Activated T-cell treated with anti-CD3 and anti-CD28 coated beads, Interleukin-2, amount 50 U/mL, for 24 hours (primary cell): ENCODE results near the gene CLCA2.

ENCODE experiments used
- DNase-seq: peaks from one replicate; pipeline ENCODE4 v3.0.0-alpha.2; 2020
- H3K27ac Mint-ChIP-seq: 2 replicates; pipeline ENCODE4 v1.8.0; 2020; ENCODE audit warnings: mild to moderate bottlenecking, mixed read lengths
- H3K27me3 Mint-ChIP-seq: 2 replicates; pipeline ENCODE4 v1.8.0; 2020; ENCODE audit warnings: mixed read lengths
- H3K36me3 Mint-ChIP-seq: 2 replicates; pipeline ENCODE4 v1.8.0; 2020; ENCODE audit warnings: low read depth, mixed read lengths
- H3K4me1 Mint-ChIP-seq: 2 replicates; pipeline ENCODE4 v1.8.0; 2020; ENCODE audit warnings: low read depth, mixed read lengths
- H3K4me3 Mint-ChIP-seq: 2 replicates; pipeline ENCODE4 v1.8.0; 2020; ENCODE audit warnings: mild to moderate bottlenecking, moderate library complexity, mixed read lengths
- H3K9me3 Mint-ChIP-seq: 2 replicates; pipeline ENCODE4 v1.8.0; 2020; ENCODE audit warnings: mixed read lengths

Gene CLCA2

GRCh38 chr1:86448670-86449069 is 24.7 kb downstream of the CLCA2 start:
- H3K9me3 Mint-ChIP-seq = no peaks in the 10 kb centered on the region
- no peak overlapping the region for H3K4me3 Mint-ChIP-seq
- no peak for DNase-seq
- no peaks in the 10 kb centered on the region for H3K4me1 Mint-ChIP-seq
- no peaks in the 10 kb centered on the region for H3K36me3 Mint-ChIP-seq
- H3K27ac Mint-ChIP-seq = no peak overlapping the region
- no peaks in the 10 kb centered on the region for H3K27me3 Mint-ChIP-seq

- no peaks in the 10 kb centered on the region for H3K4me1 Mint-ChIP-seq
- no peaks in the 10 kb centered on the region for H3K27me3 Mint-ChIP-seq
- no peak overlapping the region for H3K4me3 Mint-ChIP-seq
- H3K27ac Mint-ChIP-seq = no peak overlapping the region
- H3K36me3 Mint-ChIP-seq = no peaks in the 10 kb centered on the region
- no peak for DNase-seq
- no peaks in the 10 kb centered on the region for H3K9me3 Mint-ChIP-seq
These were observed 25.1 kb downstream of the CLCA2 start for GRCh38 chr1:86449103-86449502.

DNA sequence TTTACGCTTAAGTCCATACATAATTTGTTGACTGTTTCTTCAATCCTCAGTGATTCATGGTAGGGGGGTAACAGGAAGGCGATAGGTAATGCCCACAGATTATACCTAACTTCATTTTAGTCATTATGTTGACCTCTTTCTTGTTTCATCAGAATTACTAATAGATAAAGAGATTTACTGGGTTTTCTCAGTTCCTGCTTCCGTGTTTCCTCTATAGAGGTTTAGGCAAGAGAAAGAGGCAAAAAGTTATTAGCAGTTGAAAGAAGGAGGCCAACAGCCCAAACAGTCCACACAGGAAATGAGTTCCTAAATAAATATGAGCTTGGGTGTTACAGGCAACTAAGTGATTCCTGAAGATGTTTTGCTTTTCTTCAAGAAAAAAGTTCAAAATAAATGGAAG is 26.9 kb downstream of the CLCA2 start:
- no peaks in the 10 kb centered on the region for H3K9me3 Mint-ChIP-seq
- no peak overlapping the region for H3K27ac Mint-ChIP-seq
- no peak for DNase-seq
- no peak overlapping the region for H3K4me3 Mint-ChIP-seq
- no peaks in the 10 kb centered on the region for H3K27me3 Mint-ChIP-seq
- no peaks in the 10 kb centered on the region for H3K36me3 Mint-ChIP-seq
- no peaks in the 10 kb centered on the region for H3K4me1 Mint-ChIP-seq

- H3K27me3 Mint-ChIP-seq = no peaks in the 10 kb centered on the region
- H3K4me1 Mint-ChIP-seq = no peaks in the 10 kb centered on the region
- no peak for DNase-seq
- no peak overlapping the region for H3K27ac Mint-ChIP-seq
- H3K9me3 Mint-ChIP-seq = no peaks in the 10 kb centered on the region
- no peaks in the 10 kb centered on the region for H3K36me3 Mint-ChIP-seq
- no peak overlapping the region for H3K4me3 Mint-ChIP-seq
These were observed 29.7 kb downstream of the CLCA2 start for GRCh38 chr1:86453664-86454063.

GRCh38 chr1:86455073-86455472 is 31.1 kb downstream of the CLCA2 start:
- no peaks in the 10 kb centered on the region for H3K27me3 Mint-ChIP-seq
- H3K36me3 Mint-ChIP-seq = no peaks in the 10 kb centered on the region
- no peaks in the 10 kb centered on the region for H3K4me1 Mint-ChIP-seq
- H3K9me3 Mint-ChIP-seq = no peaks in the 10 kb centered on the region
- H3K4me3 Mint-ChIP-seq = no peak overlapping the region
- H3K27ac Mint-ChIP-seq = no peak overlapping the region
- DNase-seq = no peak

DNA sequence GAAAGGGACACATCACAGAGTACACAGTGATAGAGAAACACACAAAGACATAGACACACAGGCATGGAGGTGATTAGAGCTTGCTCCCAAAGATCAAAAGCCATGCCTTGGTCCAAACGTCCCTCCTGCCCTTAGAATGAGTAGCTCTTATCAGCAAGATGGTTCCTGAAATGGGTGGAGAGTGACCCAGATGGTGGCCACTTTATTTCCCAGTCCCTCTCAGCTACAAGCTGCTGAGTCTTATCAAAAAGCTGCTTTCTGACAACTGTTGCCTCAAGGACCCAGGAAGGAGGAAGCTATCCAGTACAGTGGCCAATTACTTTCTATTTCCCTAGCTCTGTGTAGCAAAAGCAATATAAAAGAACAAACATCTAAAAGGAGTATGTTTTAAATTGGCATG is 37.0 kb downstream of the CLCA2 start:
- Mint-ChIP-seq H3K4me3 (no peak overlapping the region), H3K27me3 (peaks cover 3% of the 10 kb centered on the region), H3K27ac (no peak overlapping the region), H3K4me1 (peaks cover 9% of the 10 kb centered on the region), H3K9me3 (no peaks in the 10 kb centered on the region), H3K36me3 (no peaks in the 10 kb centered on the region)
- no peak for DNase-seq

DNA sequence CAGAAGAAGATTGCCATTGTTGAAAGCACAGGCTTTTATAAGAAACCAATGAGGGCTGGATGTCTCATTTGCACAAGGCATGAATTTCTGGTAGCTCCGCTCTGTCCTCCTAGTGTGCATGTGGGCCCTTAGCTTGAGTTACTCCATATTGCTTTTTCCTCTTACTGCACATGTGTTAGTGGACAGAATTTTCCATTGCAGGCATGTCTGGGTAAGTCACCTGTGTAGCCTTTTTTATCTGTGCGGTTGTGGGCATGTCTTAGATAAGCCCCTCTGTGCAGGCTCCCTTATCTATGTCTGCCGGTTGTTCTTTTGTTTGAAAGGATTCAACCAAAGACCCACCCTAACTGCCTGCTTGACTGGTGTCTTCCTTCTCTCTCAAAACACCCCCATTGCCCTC is 37.5 kb downstream of the CLCA2 start:
- H3K36me3 Mint-ChIP-seq = no peaks in the 10 kb centered on the region
- H3K27me3 Mint-ChIP-seq = peaks cover 3% of the 10 kb centered on the region
- no peaks in the 10 kb centered on the region for H3K9me3 Mint-ChIP-seq
- no peak overlapping the region for H3K27ac Mint-ChIP-seq
- no peak overlapping the region for H3K4me3 Mint-ChIP-seq
- no peak for DNase-seq
- H3K4me1 Mint-ChIP-seq = peaks cover 9% of the 10 kb centered on the region

DNA sequence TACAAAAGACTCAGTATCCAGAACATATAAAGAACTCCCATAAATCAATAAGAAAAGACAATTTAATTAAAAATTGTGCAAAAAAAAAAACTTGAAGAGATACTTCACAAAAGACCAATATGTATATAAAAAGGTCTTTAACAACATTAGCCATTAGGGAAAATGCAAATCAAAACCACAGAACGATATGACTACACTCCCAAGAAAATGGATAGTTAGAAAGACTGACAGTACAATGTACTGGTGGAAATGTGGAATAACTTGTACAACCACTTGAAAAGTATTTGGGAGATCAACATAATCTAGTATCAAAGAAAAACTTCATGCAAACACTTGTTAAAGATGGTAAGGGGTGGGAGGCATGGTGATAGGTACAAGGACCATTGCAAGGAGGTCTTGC is 40.8 kb downstream of the CLCA2 start:
- DNase-seq = no peak
- Mint-ChIP-seq H3K27ac (no peak overlapping the region), H3K9me3 (no peaks in the 10 kb centered on the region), H3K27me3 (peaks cover 9% of the 10 kb centered on the region), H3K4me3 (no peak overlapping the region), H3K36me3 (no peaks in the 10 kb centered on the region), H3K4me1 (peaks cover 9% of the 10 kb centered on the region)

- DNase-seq = no peak
- H3K9me3 Mint-ChIP-seq = no peaks in the 10 kb centered on the region
- H3K4me1 Mint-ChIP-seq = peaks cover 9% of the 10 kb centered on the region
- peaks cover 17% of the 10 kb centered on the region for H3K27me3 Mint-ChIP-seq
- H3K4me3 Mint-ChIP-seq = no peak overlapping the region
- no peaks in the 10 kb centered on the region for H3K36me3 Mint-ChIP-seq
- H3K27ac Mint-ChIP-seq = no peak overlapping the region
These were observed 42.3 kb downstream of the CLCA2 start for GRCh38 chr1:86466109-86466844.

- no peak overlapping the region for H3K27ac Mint-ChIP-seq
- H3K27me3 Mint-ChIP-seq = peaks cover 18% of the 10 kb centered on the region
- no peaks in the 10 kb centered on the region for H3K36me3 Mint-ChIP-seq
- no peaks in the 10 kb centered on the region for H3K9me3 Mint-ChIP-seq
- DNase-seq = no peak
- H3K4me1 Mint-ChIP-seq = peaks cover 9% of the 10 kb centered on the region
- no peak overlapping the region for H3K4me3 Mint-ChIP-seq
These were observed 43.0 kb downstream of the CLCA2 start for GRCh38 chr1:86466986-86467385.

DNA sequence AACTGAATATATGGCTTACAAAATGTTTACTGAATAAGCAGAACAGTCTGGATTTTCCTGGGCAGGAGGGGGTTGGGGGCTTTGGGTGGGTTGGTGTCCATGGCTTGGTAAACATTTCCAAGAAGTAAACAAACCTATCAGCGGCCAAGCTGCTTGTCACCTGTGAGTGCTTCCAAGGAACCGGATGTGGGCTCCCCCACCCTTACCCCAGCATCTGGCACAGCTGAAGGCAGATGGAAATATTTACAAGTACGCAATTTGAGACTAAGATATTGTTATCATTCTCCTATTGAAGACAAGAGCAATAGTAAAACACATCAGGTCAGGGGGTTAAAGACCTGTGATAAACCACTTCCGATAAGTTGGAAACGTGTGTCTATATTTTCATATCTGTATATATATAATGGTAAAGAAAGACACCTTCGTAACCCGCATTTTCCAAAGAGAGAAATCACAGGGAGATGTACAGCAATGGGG is 44.6 kb downstream of the CLCA2 start, which contains the start of gene CLCA1:
CLCA1 (plus strand) TSS at position 427 of the 477 bp plus-strand sequence; CDS start at position 472, 45 bp downstream.
- Mint-ChIP-seq H3K27ac (no peak within 1 kb of the TSS), H3K4me1 (peaks cover 9% of the 10 kb centered on the region), H3K36me3 (no peaks in the 10 kb centered on the region), H3K9me3 (no peaks in the 10 kb centered on the region), H3K27me3 (peaks cover 22% of the 10 kb centered on the region), H3K4me3 (no peak within 1 kb of the TSS)
- DNase-seq = no peak

GRCh38 chr1:86470859-86471258 is 46.9 kb downstream of the CLCA2 start:
- no peak for DNase-seq
- H3K36me3 Mint-ChIP-seq = no peaks in the 10 kb centered on the region
- H3K4me3 Mint-ChIP-seq = no peak overlapping the region
- peaks cover 20% of the 10 kb centered on the region for H3K27me3 Mint-ChIP-seq
- no peaks in the 10 kb centered on the region for H3K9me3 Mint-ChIP-seq
- no peaks in the 10 kb centered on the region for H3K4me1 Mint-ChIP-seq
- H3K27ac Mint-ChIP-seq = no peak overlapping the region

GRCh38 chr1:86471291-86471690 is 47.3 kb downstream of the CLCA2 start:
- H3K9me3 Mint-ChIP-seq = no peaks in the 10 kb centered on the region
- no peak for DNase-seq
- no peak overlapping the region for H3K27ac Mint-ChIP-seq
- H3K4me1 Mint-ChIP-seq = no peaks in the 10 kb centered on the region
- H3K27me3 Mint-ChIP-seq = peaks cover 20% of the 10 kb centered on the region
- H3K4me3 Mint-ChIP-seq = no peak overlapping the region
- H3K36me3 Mint-ChIP-seq = no peaks in the 10 kb centered on the region

DNA sequence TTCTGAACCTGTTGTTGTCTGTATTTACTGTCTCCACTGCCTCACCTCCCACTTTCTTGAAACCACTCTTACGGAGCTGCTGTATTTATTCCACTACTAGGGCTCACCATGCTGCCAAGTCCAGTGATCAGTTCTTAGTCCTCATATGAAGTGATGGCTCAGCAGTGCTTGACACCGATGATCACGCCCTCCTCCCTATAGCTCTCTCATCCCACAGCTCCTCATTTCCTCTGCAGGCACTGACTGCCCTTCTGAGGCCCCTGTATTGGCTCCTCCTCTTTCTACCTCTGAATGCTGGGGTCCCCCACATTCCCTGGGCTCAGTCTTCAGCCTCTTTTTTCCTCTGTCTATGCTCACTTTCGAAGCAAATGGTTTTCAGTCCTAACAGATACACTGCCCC is 48.2 kb downstream of the CLCA2 start:
- Mint-ChIP-seq H3K27me3 (peaks cover 17% of the 10 kb centered on the region), H3K9me3 (no peaks in the 10 kb centered on the region), H3K4me3 (no peak overlapping the region), H3K27ac (no peak overlapping the region), H3K4me1 (no peaks in the 10 kb centered on the region), H3K36me3 (no peaks in the 10 kb centered on the region)
- no peak for DNase-seq

DNA sequence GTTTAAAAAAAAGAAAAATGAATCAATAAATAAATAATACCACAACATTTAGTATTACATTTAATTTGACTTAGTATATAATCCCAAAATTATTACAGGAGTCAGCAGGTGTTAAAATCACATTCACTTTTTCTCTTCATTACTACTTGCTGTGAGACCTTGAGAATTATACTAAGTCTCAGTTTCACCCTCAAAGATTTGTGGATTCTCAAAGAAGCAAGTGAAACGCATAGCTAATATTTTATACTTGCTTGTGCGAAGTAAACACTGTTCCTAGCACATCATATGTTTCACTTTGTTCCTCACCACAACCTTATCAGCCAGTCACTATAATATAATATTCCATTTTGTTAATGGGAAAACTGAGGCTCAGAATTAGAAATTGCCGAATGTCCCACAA is 48.8 kb downstream of the CLCA2 start:
- no peak for DNase-seq
- H3K4me3 Mint-ChIP-seq = no peak overlapping the region
- no peak overlapping the region for H3K27ac Mint-ChIP-seq
- H3K4me1 Mint-ChIP-seq = no peaks in the 10 kb centered on the region
- H3K9me3 Mint-ChIP-seq = no peaks in the 10 kb centered on the region
- no peaks in the 10 kb centered on the region for H3K36me3 Mint-ChIP-seq
- H3K27me3 Mint-ChIP-seq = peaks cover 17% of the 10 kb centered on the region

DNA sequence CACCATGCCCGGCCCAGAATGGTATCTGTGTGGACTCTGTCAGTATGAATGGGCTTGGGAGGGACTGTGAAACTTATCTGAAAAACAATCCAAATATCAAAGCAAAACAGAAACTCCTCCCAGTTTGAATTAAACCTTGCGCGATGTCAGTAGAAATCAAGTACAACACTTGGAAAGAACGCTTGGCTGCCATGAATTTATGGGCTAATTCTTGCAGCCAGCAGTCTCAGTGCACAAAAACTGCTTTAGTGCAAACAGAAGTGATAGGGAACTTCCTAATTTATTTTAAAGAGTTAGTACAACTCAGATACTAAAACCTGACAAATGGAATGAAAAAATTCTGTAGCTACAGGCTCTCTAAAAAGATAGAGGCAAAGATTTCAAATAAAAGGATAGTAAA is 53.3 kb downstream of the CLCA2 start:
- no peak overlapping the region for H3K27ac Mint-ChIP-seq
- no peak overlapping the region for H3K4me3 Mint-ChIP-seq
- H3K9me3 Mint-ChIP-seq = no peaks in the 10 kb centered on the region
- no peak for DNase-seq
- no peaks in the 10 kb centered on the region for H3K36me3 Mint-ChIP-seq
- peaks cover 2% of the 10 kb centered on the region for H3K27me3 Mint-ChIP-seq
- no peaks in the 10 kb centered on the region for H3K4me1 Mint-ChIP-seq
